SK-N-SH (cell line): ENCODE data around the gene PPP1R13L. TPM values are rescaled to one million over a fixed set of nuclear protein-coding genes. Genes with fewer than 3 reads are reported as not detected.

ENCODE experiments used
- CTCF ChIA-PET: fragments of 300-600, 350-600 bp; formaldehyde crosslinking; extraction: SDS; loops from one replicate; lab custom pipeline; 2021; lab: Yijun Ruan, JAX
- POLR2A ChIA-PET: fragments of 350-600 bp; sonication (Branson Sonifier 250); formaldehyde crosslinking; extraction: SDS; loops from one replicate; lab custom pipeline; 2020; ENCODE audit warnings: antibody characterized with exemption, inconsistent platforms; lab: Yijun Ruan, JAX
- DNase-seq: peaks from one replicate; pipeline ENCODE4 v3.0.0; 2012
- H2AFZ ChIP-seq: fragments of 200-600 bp; sonication (generic); 2 replicates; pipeline ENCODE4 v1.8.1; 2016; ENCODE audit warnings: antibody characterized with exemption, mild to moderate bottlenecking, low read depth
- H3F3A ChIP-seq: fragments of 200-600 bp; sonication (generic); replicated peaks from 2 replicates; pipeline ENCODE3; 2016; ENCODE audit warnings: antibody characterized with exemption, mild to moderate bottlenecking; ENCODE audit not compliant: insufficient read depth
- H3K27ac ChIP-seq, 2 experiments: fragments of 200-500 bp in 1 of 2; fragments of 200-600 bp in 1 of 2; sonication (Bioruptor generic) in 1 of 2; sonication (generic), shearing (Covaris generic) in 1 of 2; 2 replicates each; pipeline versions ENCODE4 v1.5.1 to v1.6.1; 2014 to 2016; ENCODE audit warnings: low read depth in 2 of 2, inconsistent platforms in 1 of 2, low read length in 1 of 2, mild to moderate bottlenecking in 1 of 2, mixed read lengths in 1 of 2
- H3K27me3 ChIP-seq: fragments of 200-600 bp; sonication (generic), shearing (Covaris generic); 2 replicates; pipeline ENCODE4 v1.6.1; 2016; ENCODE audit warnings: mixed run types; ENCODE audit not compliant: insufficient read depth
- H3K36me3 ChIP-seq, 2 experiments: fragments of 200-500 bp in 1 of 2; fragments of 200-600 bp in 1 of 2; sonication (Bioruptor generic) in 1 of 2; sonication (generic) in 1 of 2; replicated peaks in 1 of 2; 2 replicates each; pipeline versions ENCODE3 to v1.5.1; 2014 to 2016; ENCODE audit warnings: low read length in 1 of 2, mild to moderate bottlenecking in 1 of 2; ENCODE audit not compliant: insufficient read depth in 2 of 2, control insufficient read depth in 1 of 2
- H3K4me1 ChIP-seq, 2 experiments: fragments of 200-500 bp in 1 of 2; fragments of 200-600 bp in 1 of 2; sonication (Bioruptor generic) in 1 of 2; sonication (generic), shearing (Covaris generic) in 1 of 2; 2 replicates each; pipeline versions ENCODE4 v1.5.1 to v1.6.1; 2014 to 2016; ENCODE audit warnings: low read depth in 1 of 2, low read length in 1 of 2, mixed run types in 1 of 2; ENCODE audit not compliant: insufficient read depth in 2 of 2, control insufficient read depth in 1 of 2
- H3K4me2 ChIP-seq: fragments of 200-600 bp; sonication (generic), shearing (Covaris generic); 2 replicates; pipeline ENCODE4 v1.6.1; 2017; ENCODE audit warnings: mixed run types
- H3K4me3 ChIP-seq, 2 experiments: fragments of 200-500 bp in 1 of 2; fragments of 200-600 bp in 1 of 2; sonication (Bioruptor generic) in 1 of 2; sonication (generic), shearing (Covaris generic) in 1 of 2; 2 replicates each; pipeline versions ENCODE4 v1.5.1 to v1.8.1; 2014 to 2016; ENCODE audit warnings: low read depth in 2 of 2, inconsistent platforms in 1 of 2, low read length in 1 of 2, mild to moderate bottlenecking in 1 of 2, mixed read lengths in 1 of 2, moderate library complexity in 1 of 2
- H3K79me2 ChIP-seq: fragments of 200-600 bp; sonication (generic); 2 replicates; pipeline ENCODE4 v1.8.1; 2017; ENCODE audit warnings: mild to moderate bottlenecking; ENCODE audit not compliant: insufficient read depth
- H3K9ac ChIP-seq: fragments of 200-600 bp; sonication (generic); 2 replicates; pipeline ENCODE4 v1.6.1; 2017; ENCODE audit warnings: mixed run types
- H3K9me2 ChIP-seq: fragments of 200-600 bp; sonication (generic); 2 replicates; pipeline ENCODE4 v1.6.1; 2017; ENCODE audit warnings: mixed run types
- H3K9me3 ChIP-seq: fragments of 200-600 bp; sonication (generic); 2 replicates; pipeline ENCODE4 v1.6.1; 2017; ENCODE audit warnings: mixed run types, mild to moderate bottlenecking, moderate library complexity
- H4K20me1 ChIP-seq: fragments of 200-600 bp; sonication (generic); 2 replicates; pipeline ENCODE4 v1.6.1; 2017; ENCODE audit warnings: mild to moderate bottlenecking, mixed run types; ENCODE audit not compliant: insufficient read depth
- CTCF ChIP-seq: fragments of 200-600 bp; sonication (generic); IDR thresholded peaks from 2 replicates; pipeline ENCODE4 v1.6.1; 2017; ENCODE audit warnings: antibody characterized with exemption, mild to moderate bottlenecking, moderate library complexity
- EP300 ChIP-seq, 2 experiments: IDR thresholded peaks; 2 replicates each; pipeline versions ENCODE4 v1.4.0 to v1.6.1; 2012; ENCODE audit warnings: borderline replicate concordance in 1 of 2, low read depth in 1 of 2, low read length in 1 of 2
- FOSL2 ChIP-seq: IDR thresholded peaks from 2 replicates; pipeline ENCODE4 v1.4.0; 2012; ENCODE audit warnings: low read depth, mild to moderate bottlenecking, moderate library complexity, borderline replicate concordance
- FOXM1 ChIP-seq: IDR thresholded peaks from 2 replicates; pipeline ENCODE4 v1.4.0; 2012; ENCODE audit warnings: low read depth, mild to moderate bottlenecking
- GABPA ChIP-seq: IDR thresholded peaks from 2 replicates; pipeline ENCODE4 v1.4.0; 2012; ENCODE audit warnings: low read depth, mild to moderate bottlenecking
- GATA2 ChIP-seq: sonication (generic); formaldehyde crosslinking; IDR thresholded peaks from 2 replicates; pipeline ENCODE4 v1.5.0; 2020; ENCODE audit warnings: mild to moderate bottlenecking, missing genetic modification reagents
- IRF3 ChIP-seq: fragments of 150-350 bp; IDR thresholded peaks from 2 replicates; pipeline ENCODE4 v1.6.1; 2016; ENCODE audit warnings: mild to moderate bottlenecking, low read depth, low read length
- NRF1 ChIP-seq: IDR thresholded peaks from 2 replicates; pipeline ENCODE4 v1.6.1; 2012; ENCODE audit warnings: low read depth, mild to moderate bottlenecking, low read length
- PBX3 ChIP-seq: IDR thresholded peaks from 2 replicates; pipeline ENCODE4; 2012
- REST ChIP-seq: IDR thresholded peaks from 2 replicates; pipeline ENCODE4 v1.6.1; 2012; ENCODE audit warnings: mild to moderate bottlenecking, low read depth, low read length, moderate library complexity
- TAF1 ChIP-seq: IDR thresholded peaks from 2 replicates; pipeline ENCODE4 v1.6.1; 2012; ENCODE audit warnings: low read depth, mild to moderate bottlenecking, low read length, moderate library complexity, borderline replicate concordance
- TEAD4 ChIP-seq: IDR thresholded peaks from 2 replicates; pipeline ENCODE4 v1.4.0; 2012; ENCODE audit warnings: mild to moderate bottlenecking, borderline replicate concordance; ENCODE audit not compliant: insufficient read depth
- YY1 ChIP-seq: IDR thresholded peaks from 2 replicates; pipeline ENCODE4 v1.4.0; 2012; ENCODE audit warnings: low read depth, mild to moderate bottlenecking
- WGBS: methylation state at CpG from one replicate; pipeline ENCODE4 v1.1.6; 2017; ENCODE audit warnings: low lambda C conversion rate; 5-methylcytosine and 5-hydroxymethylcytosine counted together
- polyA plus RNA-seq, 3 experiments: library from polyadenylated mRNA; depleted of rRNA; stranded (reverse); fragments of >200 nt; gene quantifications; 2 replicates each; pipeline ENCODE4 v1.2.3, GENCODE V29; 2012

PPP1R13L gene
- polyA plus RNA-seq, 1 of the 3 experiments (the other 2 are of a cell fraction) = 18.0 TPM

- Histone ChIP-seq H3K9me3 (no peaks in the 10 kb centered on the region), H3K27ac (peak overlapping the region in 1 of 2 experiments; percentile 96; a peak in 2 of 4 replicates), H3K4me2 (no peak overlapping the region; the same call in 1 of the 2 replicates), H3K9me2 (no peaks in the 10 kb centered on the region), H4K20me1 (no peaks in the 10 kb centered on the region), H3K9ac (no peak overlapping the region), H3F3A (peaks cover 32% of the 10 kb centered on the region), H2AFZ (no peak overlapping the region), H3K27me3 (no peaks in the 10 kb centered on the region), H3K4me3 (no peak overlapping the region), H3K79me2 (no peaks in the 10 kb centered on the region; the same call in 1 of the 2 replicates), H3K36me3 (no peaks in the 10 kb centered on the region), H3K4me1 (peaks cover 5 to 16% of the 10 kb centered on the region in 2 experiments; a peak in 1 of 4 replicates)
- 94% methylated on average over 2 of the region's 2 CpGs for WGBS
- no peak for DNase-seq
- CTCF ChIA-PET = interaction anchor here (15.0 kb wide), 1 partner anchor 31 kb away, joined by 870 read pairs; the partner anchor contains the start of gene FOSB
- POLR2A ChIA-PET = no interaction called here
- TF ChIP-seq TAF1 (no peak), FOSL2 (no peak), GABPA (no peak), TEAD4 (no peak), GATA2 (CRISPR knock-in tag) (no peak), YY1 (no peak), EP300 (IDR thresholded peaks at IDR 0.05; ENCODE audit: borderline replicate concordance in 1 of 2, low read depth in 1 of 2, low read length in 1 of 2) (no peak), CTCF (no peak), IRF3 (no peak), FOXM1 (no peak), NRF1 (no peak)
These were observed 37.5 kb upstream of the PPP1R13L start for GRCh38 chr19:45442408-45442777.

DNA sequence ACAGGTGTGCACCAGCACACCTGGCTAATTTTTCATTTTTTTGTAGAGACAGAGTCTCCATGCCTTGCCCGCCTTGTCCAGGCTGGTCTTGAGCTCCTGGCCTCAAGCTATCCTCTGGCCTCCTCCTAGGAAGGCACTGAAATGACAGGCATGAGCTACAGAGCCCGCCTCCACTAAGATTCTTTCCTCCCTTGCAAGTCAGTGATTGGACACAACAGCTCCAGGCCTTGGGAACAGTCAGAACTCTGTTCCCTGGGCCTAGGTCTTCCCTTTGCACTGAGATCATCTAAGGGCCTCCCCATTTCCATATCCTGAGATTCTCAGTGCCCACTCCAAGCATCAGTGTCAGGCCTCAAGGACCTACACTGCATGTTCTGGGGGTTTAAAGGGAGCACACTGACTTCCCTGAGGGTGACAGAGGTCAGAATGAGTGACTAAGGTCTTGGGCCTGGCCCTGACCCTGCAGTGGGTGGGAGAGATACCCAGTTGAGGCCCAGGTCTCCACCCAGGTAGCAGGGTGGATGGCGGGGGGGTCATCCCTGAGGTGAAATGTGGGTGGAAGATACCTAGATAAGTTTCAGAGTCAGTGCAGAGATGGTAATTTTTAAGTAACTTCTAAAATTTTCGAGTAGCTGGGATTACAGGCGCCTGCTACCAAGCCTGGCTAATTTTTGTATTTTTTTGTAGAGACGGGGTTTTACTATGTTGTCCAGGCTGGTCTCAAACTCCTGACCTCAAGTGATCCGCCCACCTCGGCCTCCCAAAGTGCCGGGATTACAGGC lies 36.2 kb upstream of the PPP1R13L start:
- ChIA-PET POLR2A (no interaction called here), CTCF (interaction anchor here (2.1 to 15.0 kb wide), 5 partner anchors 8 to 54 kb away, joined by 15 to 870 read pairs (median 38); partner anchors contain the start of genes FOSB and RTN2)
- Histone ChIP-seq H3K9me2 (no peaks in the 10 kb centered on the region), H2AFZ (no peak overlapping the region), H3K9me3 (no peaks in the 10 kb centered on the region), H3K4me1 (peaks cover 5 to 16% of the 10 kb centered on the region in 2 experiments; a peak in 1 of 4 replicates), H3K36me3 (no peaks in the 10 kb centered on the region), H3K27ac (peak overlapping the region in 1 of 2 experiments; percentile 83; a peak in 2 of 4 replicates), H3K4me2 (no peak overlapping the region), H4K20me1 (no peaks in the 10 kb centered on the region), H3K4me3 (no peak overlapping the region), H3K9ac (no peak overlapping the region), H3K79me2 (no peaks in the 10 kb centered on the region; the same call in 1 of the 2 replicates), H3K27me3 (no peaks in the 10 kb centered on the region), H3F3A (peaks cover 32% of the 10 kb centered on the region)
- 89% methylated on average over 8 of the region's 9 CpGs for WGBS
- no peak for DNase-seq
- TF ChIP-seq REST = no peak
- TF ChIP-seq PBX3 = peak; percentile 29; the same call in 1 of the 2 replicates
